Endothelial cell of umbilical vein (primary cell): ENCODE data around the gene PTGFRN. TPM values are rescaled to one million over a fixed set of nuclear protein-coding genes. Genes with fewer than 3 reads are reported as not detected.

ENCODE experiments used
- BruUV-seq: library from RNA; stranded (reverse); fragments of 400-500 nt; replicated peaks from 2 replicates; lab custom pipeline; 2021; lab: Mats Ljungman, UMichigan
- CTCF ChIA-PET: fragments of 300-600, 350-600 bp; sonication (Branson Sonifier 250); formaldehyde crosslinking; loops from one replicate; lab custom pipeline; 2021; ENCODE audit warnings: antibody characterized with exemption, inconsistent platforms; lab: Charles Lee
- POLR2A ChIA-PET: fragments of 300-600, 350-600 bp; sonication (Branson Sonifier 250); formaldehyde crosslinking; loops from one replicate; lab custom pipeline; 2021; ENCODE audit warnings: antibody characterized with exemption, inconsistent platforms; lab: Charles Lee
- DNase-seq: peaks from one replicate; pipeline ENCODE4 v3.0.0-alpha.2; 2011; ENCODE audit warnings: low read depth, low spot score
- FAIRE-seq: peaks from 2 replicates; lab custom pipeline; 2011; peaks lifted over from hg19 to GRCh38; lab: Jason Lieb, UNC
- H2AFZ ChIP-seq: 2 replicates; pipeline ENCODE4 v1.6.0; 2012; ENCODE audit warnings: low read depth, low read length, control low read depth, inconsistent platforms
- H3K27ac ChIP-seq: 2 replicates; pipeline ENCODE4 v1.5.1; 2011; ENCODE audit warnings: low read depth, mild to moderate bottlenecking, control low read depth, low read length, moderate library complexity; ENCODE audit not compliant: insufficient read depth
- H3K27me3 ChIP-seq, 2 experiments: 2 replicates each; pipeline versions ENCODE4 v1.6.0 to v1.6.1; 2011; ENCODE audit warnings: low read length in 2 of 2, mixed read lengths in 1 of 2; ENCODE audit not compliant: control insufficient read depth in 2 of 2, insufficient read depth in 2 of 2
- H3K36me3 ChIP-seq, 2 experiments: 2 replicates in 1 of 2; 3 replicates in 1 of 2; pipeline ENCODE4 v1.5.1; 2011; ENCODE audit warnings: low read length in 2 of 2, mild to moderate bottlenecking in 1 of 2, moderate library complexity in 1 of 2; ENCODE audit not compliant: control insufficient read depth in 2 of 2, insufficient read depth in 2 of 2; ENCODE audit errors: extremely low read depth in 1 of 2
- H3K4me1 ChIP-seq: 3 replicates; pipeline ENCODE4 v1.5.1; 2011; ENCODE audit warnings: mild to moderate bottlenecking, low read length; ENCODE audit not compliant: control insufficient read depth, insufficient read depth; ENCODE audit errors: extremely low read depth
- H3K4me2 ChIP-seq: 2 replicates; pipeline ENCODE4 v1.6.1; 2011; ENCODE audit warnings: low read length, control low read depth, mixed read lengths; ENCODE audit not compliant: insufficient read depth
- H3K4me3 ChIP-seq, 3 experiments: fragments of 200-600 bp in 1 of 3; sonication (generic), shearing (Covaris generic) in 1 of 3; replicated peaks in 1 of 3; 2 replicates each; pipeline ENCODE4 v1.5.1; 2011 to 2016; ENCODE audit warnings: control low read depth in 3 of 3, low read length in 3 of 3, mild to moderate bottlenecking in 2 of 3, inconsistent platforms in 1 of 3, low read depth in 1 of 3, moderate library complexity in 1 of 3; ENCODE audit not compliant: insufficient read depth in 1 of 3
- H3K79me2 ChIP-seq: 2 replicates; pipeline ENCODE4 v1.6.0; 2012; ENCODE audit warnings: low read length, inconsistent platforms; ENCODE audit not compliant: control insufficient read depth, insufficient read depth
- H3K9ac ChIP-seq: replicated peaks from 2 replicates; pipeline ENCODE3; 2011; ENCODE audit warnings: low read length, control low read depth; ENCODE audit not compliant: insufficient read depth; ENCODE audit errors: extremely low read depth
- H3K9me1 ChIP-seq: replicated peaks from 3 replicates; pipeline ENCODE4 v1.6.0; 2011; ENCODE audit warnings: mild to moderate bottlenecking, low read length; ENCODE audit not compliant: control insufficient read depth, insufficient read depth; ENCODE audit errors: extremely low read depth
- H3K9me3 ChIP-seq: replicated peaks from 2 replicates; pipeline ENCODE4 v1.5.1; 2012; ENCODE audit warnings: low read length, inconsistent platforms; ENCODE audit not compliant: control insufficient read depth, insufficient read depth
- H4K20me1 ChIP-seq: replicated peaks from 2 replicates; pipeline ENCODE3; 2011; ENCODE audit warnings: mild to moderate bottlenecking, low read length; ENCODE audit not compliant: control insufficient read depth, insufficient read depth; ENCODE audit errors: extremely low read depth
- CTCF ChIP-seq, 2 donors: IDR thresholded peaks; 1 replicate in 1 of 2; 2 replicates in 1 of 2; pipeline ENCODE4 v1.5.1; 2011; ENCODE audit warnings: low read length in 2 of 2, mild to moderate bottlenecking in 2 of 2, moderate library complexity in 2 of 2, control low read depth in 1 of 2, inconsistent platforms in 1 of 2, low read depth in 1 of 2; ENCODE audit not compliant: insufficient read depth in 1 of 2; ENCODE audit errors: extremely low read depth in 1 of 2
- EZH2 ChIP-seq: IDR thresholded peaks from 2 replicates; pipeline ENCODE4 v1.6.1; 2012; ENCODE audit warnings: borderline replicate concordance, low read depth, mild to moderate bottlenecking, moderate library complexity, low read length, inconsistent platforms; ENCODE audit not compliant: severe bottlenecking
- FOS ChIP-seq: IDR thresholded peaks from 2 replicates; pipeline ENCODE4 v1.6.1; 2011; ENCODE audit warnings: mild to moderate bottlenecking, low read length, moderate library complexity, borderline replicate concordance; ENCODE audit not compliant: insufficient read depth
- GATA2 ChIP-seq: IDR thresholded peaks from 2 replicates; pipeline ENCODE4 v1.7.0; 2011; ENCODE audit warnings: low read depth, mild to moderate bottlenecking, moderate library complexity, mixed read lengths, low read length; ENCODE audit not compliant: insufficient read length, insufficient read depth
- JUN ChIP-seq: IDR thresholded peaks from 2 replicates; pipeline ENCODE4 v1.6.1; 2011; ENCODE audit warnings: borderline replicate concordance, low read depth; ENCODE audit not compliant: insufficient read length, insufficient read depth
- MAX ChIP-seq: IDR thresholded peaks from 2 replicates; pipeline ENCODE4 v1.6.1; 2011; ENCODE audit not compliant: insufficient read depth, insufficient read length
- MYC ChIP-seq: IDR thresholded peaks from one replicate; pipeline ENCODE4 v1.6.1; 2011; ENCODE audit warnings: mild to moderate bottlenecking, low read depth, low read length
- POLR2A ChIP-seq: IDR thresholded peaks from 2 replicates; pipeline ENCODE4 v1.6.1; 2012; ENCODE audit warnings: low read depth, mild to moderate bottlenecking, control low read depth, low read length
- POLR2AphosphoS5 ChIP-seq: IDR thresholded peaks from 2 replicates; pipeline ENCODE4 v1.6.1; 2012; ENCODE audit warnings: low read depth, mild to moderate bottlenecking, control low read depth, low read length, moderate library complexity; ENCODE audit not compliant: insufficient read depth
- dilution Hi-C: fragments of 300-500 bp; cut with MboI; formaldehyde crosslinking; loops from one replicate; pipeline ENCODE4 v1.15.0; 2019; ENCODE audit warnings: low sequenced_read_pairs; ENCODE audit not compliant: extremely low pct_ligation_motif_present
- intact Hi-C: fragments of 100-400 bp; cut with micrococcal nuclease; formaldehyde crosslinking; loops from one replicate; pipeline ENCODE4 v1.10.0; 2022
- polyA plus RNA-seq, 4 experiments: library from polyadenylated mRNA; depleted of rRNA in 3 of 4; stranded (reverse) in 3 of 4; unstranded in 1 of 4; fragments of >200 nt; gene quantifications; 2 replicates each; pipeline versions ENCODE4 v1.2.1 to v1.2.3, GENCODE V29; 2011 to 2012; ENCODE audit warnings: missing spikeins in 1 of 4
- total RNA-seq: library from RNA; stranded (reverse); gene quantifications from 2 replicates; pipeline ENCODE4 v1.2.3, GENCODE V29; 2021

PTGFRN gene
- total and polyA plus RNA-seq, 2 donors (not counting 3 experiments of a cell fraction or from before 2014, with no cell fraction given) = 39.6 to 60.7 TPM

GRCh38 chr1:116886291-116886878, 23.3 kb upstream of the PTGFRN start:
- TSS peak; percentile 60 for BruUV-seq
- H3K9me1 ChIP-seq = no peaks in the 10 kb centered on the region
- no peak overlapping the region for H3K9ac ChIP-seq
- peak overlapping the region; percentile 67 for H3K27ac ChIP-seq
- peaks cover 11% of the 10 kb centered on the region for H3K4me1 ChIP-seq
- no peak overlapping the region for H3K4me3 ChIP-seq
- no peak overlapping the region for H2AFZ ChIP-seq
- no peaks in the 10 kb centered on the region for H4K20me1 ChIP-seq
- FAIRE-seq = peak; percentile 82
- dilution Hi-C loops (no loop called here), intact Hi-C loops (loop anchor here (1.0 kb wide), 1 partner anchor 8 kb away; no protein-coding TSS in a partner anchor)
- CTCF ChIA-PET = interaction anchor here (0.6 to 2.2 kb wide), 4 partner anchors 9 to 149 kb away, joined by 3 to 8 read pairs (median 4); no protein-coding TSS in a partner anchor
- H3K79me2 ChIP-seq = no peaks in the 10 kb centered on the region
- peak; percentile 86 for DNase-seq
- no peak for TF ChIP-seq MYC
- peak; percentile 84 for TF ChIP-seq JUN
- TF ChIP-seq FOS = peak; percentile 6
- H3K4me2 ChIP-seq = peak overlapping the region; percentile 1
- POLR2A ChIA-PET = no interaction called here
- H3K27me3 ChIP-seq = no peaks in the 10 kb centered on the region
- no peaks in the 10 kb centered on the region for H3K9me3 ChIP-seq
- H3K36me3 ChIP-seq = no peaks in the 10 kb centered on the region

- Histone ChIP-seq H3K9me3 (no peaks in the 10 kb centered on the region), H3K79me2 (no peaks in the 10 kb centered on the region), H3K9me1 (no peaks in the 10 kb centered on the region), H3K4me2 (no peak overlapping the region), H3K4me1 (peaks cover 11% of the 10 kb centered on the region), H3K36me3 (no peaks in the 10 kb centered on the region), H4K20me1 (no peaks in the 10 kb centered on the region), H3K4me3 (no peak overlapping the region), H2AFZ (no peak overlapping the region), H3K9ac (no peak overlapping the region), H3K27me3 (no peaks in the 10 kb centered on the region), H3K27ac (peak overlapping the region; percentile 67)
- TF ChIP-seq CTCF (IDR thresholded peaks at IDR 0.05; ENCODE audit: extremely low read depth in 1 of 2, insufficient read depth in 1 of 2, low read depth in 1 of 2, low read length in 2 of 2) = no peak
- TF ChIP-seq MYC = no peak
- no peak for TF ChIP-seq EZH2
- TF ChIP-seq GATA2 = no peak
- no peak for TF ChIP-seq POLR2A
- no peak for TF ChIP-seq POLR2AphosphoS5
- no peak for TF ChIP-seq FOS
- no peak for TF ChIP-seq MAX
- no peak for TF ChIP-seq JUN
- DNase-seq (no peak), FAIRE-seq (no peak)
- no TSS peak for BruUV-seq
- ChIA-PET CTCF (interaction anchor here (1.5 to 2.2 kb wide), 3 partner anchors 10 to 150 kb away, joined by 4 to 8 read pairs (median 5); no protein-coding TSS in a partner anchor), POLR2A (no interaction called here)
- intact Hi-C loops (no loop called here), dilution Hi-C loops (no loop called here)
Measured at GRCh38 chr1:116887212-116887611, 22.5 kb upstream of the PTGFRN start.
